ENCODE measurements around the gene FCHSD1. TPM values are rescaled to one million over a fixed set of nuclear protein-coding genes. Genes with fewer than 3 reads are reported as not detected.

FCHSD1 gene
- total and polyA plus RNA-seq, 10 of the 15 experiments (the other 5 are each of a cell fraction or from before 2014, with no cell fraction given): 0.97 to 22.8 (median 10.7) TPM

DNA sequence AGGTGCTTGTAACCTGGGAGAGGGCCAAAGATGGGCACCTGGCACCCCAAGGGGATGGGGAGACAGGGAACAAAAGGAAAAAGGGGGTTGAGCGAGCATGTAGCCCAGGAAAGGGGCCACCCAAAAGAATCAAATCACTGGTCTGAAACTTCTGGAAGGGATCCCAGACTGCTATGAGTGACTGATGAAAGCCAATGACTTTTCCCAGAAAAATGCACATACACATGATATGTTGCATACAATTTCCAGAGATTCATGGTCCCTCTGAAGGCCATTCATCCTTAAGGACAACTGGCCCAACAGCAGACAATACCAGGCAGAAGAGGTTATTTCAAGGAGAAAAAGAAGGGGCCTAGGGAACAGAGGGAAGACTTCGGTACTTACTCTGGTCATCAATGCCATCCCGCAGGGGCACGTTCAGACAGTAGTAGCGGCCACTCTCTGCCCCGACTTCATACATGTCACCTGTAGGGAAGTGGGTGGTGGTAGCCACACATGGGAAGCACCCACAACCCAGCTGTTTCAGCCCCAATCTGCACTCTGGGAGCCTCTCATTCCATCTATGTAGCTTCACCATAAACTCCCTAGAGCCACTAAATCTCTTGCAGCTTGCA, 22.9 kb downstream of the FCHSD1 start:
- SMC1A ChIA-PET (ENCODE audit: uncharacterized antibody, unreplicated experiment): interaction anchor here (12.9 kb wide), 1 partner anchor 10 kb away, joined by 245 read pairs; the partner anchor contains the start of gene DIAPH1
- no peaks in the 10 kb centered on the region for H3K9me3 ChIP-seq (replicated peaks; ENCODE audit: control insufficient read depth, insufficient read depth, low read length)
- in situ Hi-C loops (cut with MboI): no loop called here
- no peak overlapping the region for H3K4me2 ChIP-seq (ENCODE audit: control insufficient read depth, insufficient read depth)
- POLR2A ChIA-PET: interaction anchor here (0.6 to 11.5 kb wide), 3 partner anchors 9 to 21 kb away, joined by 4 to 215 read pairs (median 4); partner anchors contain the start of genes DIAPH1, HDAC3 and RELL2
- 96% methylated on average over 6 of the region's 6 CpGs for WGBS (ENCODE audit: insufficient coverage, insufficient replicate concordance, low lambda C conversion rate, missing lambda C conversion rate)
- peaks cover 16% of the 10 kb centered on the region for H3K79me2 ChIP-seq (ENCODE audit: control insufficient read depth, insufficient read depth, low read length)
- H3K36me3 ChIP-seq (ENCODE audit: control insufficient read depth in 2 of 2, insufficient read depth in 2 of 2, low read length in 1 of 2): peaks cover 22 to 39% of the 10 kb centered on the region in 2 experiments
- RAD21 ChIA-PET (ENCODE audit: unreplicated experiment): interaction anchor here (1.4 kb wide), 1 partner anchor 34 kb away, joined by 4 read pairs; no protein-coding TSS in a partner anchor
- FAIRE-seq: no peak
- ATAC-seq: no peak
- no peak for DNase-seq (ENCODE audit: low read depth, low spot score)
- intact Hi-C loops (cut with micrococcal nuclease; ENCODE audit: unreplicated experiment): no loop called here
- CTCF ChIA-PET: interaction anchor here (1.5 kb wide), 1 partner anchor 36 kb away, joined by 3 read pairs; no protein-coding TSS in a partner anchor
- H3K27me3 ChIP-seq (replicated peaks in 1 of 2; ENCODE audit: control insufficient read depth in 2 of 2, insufficient read depth in 2 of 2, low read length in 1 of 2): no peaks in the 10 kb centered on the region
- H3K4me3 ChIP-seq: no peak overlapping the region
- no peak overlapping the region for H3K27ac ChIP-seq (ENCODE audit: control insufficient read depth, insufficient read depth)
- TF ChIP-seq, protein P1, sequence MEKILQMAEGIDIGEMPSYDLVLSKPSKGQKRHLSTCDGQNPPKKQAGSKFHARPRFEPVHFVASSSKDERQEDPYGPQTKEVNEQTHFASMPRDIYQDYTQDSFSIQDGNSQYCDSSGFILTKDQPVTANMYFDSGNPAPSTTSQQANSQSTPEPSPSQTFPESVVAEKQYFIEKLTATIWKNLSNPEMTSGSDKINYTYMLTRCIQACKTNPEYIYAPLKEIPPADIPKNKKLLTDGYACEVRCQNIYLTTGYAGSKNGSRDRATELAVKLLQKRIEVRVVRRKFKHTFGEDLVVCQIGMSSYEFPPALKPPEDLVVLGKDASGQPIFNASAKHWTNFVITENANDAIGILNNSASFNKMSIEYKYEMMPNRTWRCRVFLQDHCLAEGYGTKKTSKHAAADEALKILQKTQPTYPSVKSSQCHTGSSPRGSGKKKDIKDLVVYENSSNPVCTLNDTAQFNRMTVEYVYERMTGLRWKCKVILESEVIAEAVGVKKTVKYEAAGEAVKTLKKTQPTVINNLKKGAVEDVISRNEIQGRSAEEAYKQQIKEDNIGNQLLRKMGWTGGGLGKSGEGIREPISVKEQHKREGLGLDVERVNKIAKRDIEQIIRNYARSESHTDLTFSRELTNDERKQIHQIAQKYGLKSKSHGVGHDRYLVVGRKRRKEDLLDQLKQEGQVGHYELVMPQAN (conservative IDR thresholded peaks at IDR 0.05): no peak
- TF ChIP-seq BMI1 (IDR thresholded peaks at IDR 0.05; ENCODE audit: borderline replicate concordance) (no peak), ATF2 (IDR thresholded peaks at IDR 0.05; ENCODE audit: low read length) (no peak), NBN (IDR thresholded peaks at IDR 0.05) (no peak), NR2C1 (IDR thresholded peaks at IDR 0.05) (no peak), HCFC1 (IDR thresholded peaks at IDR 0.05; ENCODE audit: low read length) (no peak), BCL11A (IDR thresholded peaks at IDR 0.05; ENCODE audit: low read depth, low read length) (no peak)
- H4K20me1 ChIP-seq (ENCODE audit: control insufficient read depth, insufficient read depth): no peaks in the 10 kb centered on the region
- peaks cover 16% of the 10 kb centered on the region for H3K4me1 ChIP-seq (ENCODE audit: control insufficient read depth, insufficient read depth, low read length)
- BruUV-seq (replicated peaks): no TSS peak
- H2AFZ ChIP-seq (ENCODE audit: control insufficient read depth, low read depth, low read length): no peak overlapping the region
- no peak overlapping the region for H3K9ac ChIP-seq (ENCODE audit: control insufficient read depth, insufficient read depth, low read length)
